Pulmonary artery endothelial cell (primary cell): ENCODE measurements around the gene HMG20A. TPM values are rescaled to one million over a fixed set of nuclear protein-coding genes. Genes with fewer than 3 reads are reported as not detected.

ENCODE experiments used
- DNase-seq: peaks from one replicate; pipeline ENCODE4 v3.0.0-alpha.2; 2011; ENCODE audit warnings: low read depth, low spot score
- total RNA-seq: library from RNA; depleted of rRNA; stranded (reverse); fragments of >200 nt; gene quantifications from 2 replicates; pipeline ENCODE4 v1.2.3, GENCODE V29; 2014

Gene HMG20A
- total RNA-seq, 1 donor from 2014 or later = 35.4 TPM

DNA sequence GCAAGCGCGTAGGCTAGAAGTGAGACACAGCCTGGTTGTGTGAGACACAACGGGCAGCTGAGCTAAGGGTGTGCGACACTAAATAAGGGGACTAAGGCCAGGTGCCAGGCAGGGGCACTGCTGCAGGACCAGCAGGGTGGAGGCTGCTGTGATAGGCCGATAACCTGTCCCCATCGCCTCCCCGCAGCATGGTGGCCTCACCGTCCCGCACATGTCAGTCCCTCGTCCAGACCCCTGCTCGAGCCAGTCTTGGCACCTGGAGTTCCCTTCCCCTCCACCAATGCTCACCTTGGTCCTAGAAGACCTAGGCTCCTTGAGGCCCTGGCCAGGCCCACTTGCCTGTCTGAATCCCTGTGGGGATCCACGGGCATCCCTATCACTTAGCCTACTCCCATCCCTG is 96.1 kb downstream of the HMG20A start:
- DNase-seq = no peak

DNA sequence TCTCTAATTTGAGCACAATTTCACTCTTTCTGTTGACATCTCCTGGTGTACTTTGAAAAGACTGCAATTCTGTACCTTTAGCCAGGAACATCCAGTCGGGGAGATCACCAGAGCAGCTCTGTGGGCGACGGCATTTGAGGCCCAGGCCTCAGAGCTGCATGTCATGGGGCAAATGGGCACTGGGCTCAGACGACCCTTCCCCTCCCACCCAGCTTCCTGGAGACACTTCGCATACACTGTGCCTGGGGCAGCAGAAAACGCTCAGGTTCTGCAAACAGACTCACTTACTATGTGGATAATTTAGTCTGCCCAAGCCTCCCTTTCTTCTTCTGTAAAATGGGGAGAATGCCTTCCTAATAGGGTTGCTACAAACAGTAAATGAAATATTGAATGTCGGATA is 96.9 kb downstream of the HMG20A start:
- DNase-seq = no peak

DNA sequence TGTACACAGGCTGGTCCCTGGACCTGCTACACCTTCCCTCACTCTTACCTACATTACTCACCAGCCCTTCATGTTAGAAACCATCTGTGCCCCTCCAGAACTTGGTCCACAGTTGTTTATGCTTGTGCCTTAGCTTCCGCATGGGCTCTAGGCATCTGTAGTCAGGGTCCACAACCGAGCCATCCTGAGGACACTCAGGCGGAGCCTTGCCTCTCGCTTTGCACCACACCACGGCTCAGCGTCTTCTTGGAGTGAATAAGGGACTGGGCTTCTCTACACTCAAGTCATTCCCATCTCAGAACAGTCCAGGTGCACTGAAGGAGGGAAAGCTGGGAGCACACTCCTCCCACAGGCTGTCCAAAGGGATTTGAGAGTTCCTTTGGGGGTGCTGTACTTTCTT is 97.8 kb downstream of the HMG20A start:
- DNase-seq = no peak

DNA sequence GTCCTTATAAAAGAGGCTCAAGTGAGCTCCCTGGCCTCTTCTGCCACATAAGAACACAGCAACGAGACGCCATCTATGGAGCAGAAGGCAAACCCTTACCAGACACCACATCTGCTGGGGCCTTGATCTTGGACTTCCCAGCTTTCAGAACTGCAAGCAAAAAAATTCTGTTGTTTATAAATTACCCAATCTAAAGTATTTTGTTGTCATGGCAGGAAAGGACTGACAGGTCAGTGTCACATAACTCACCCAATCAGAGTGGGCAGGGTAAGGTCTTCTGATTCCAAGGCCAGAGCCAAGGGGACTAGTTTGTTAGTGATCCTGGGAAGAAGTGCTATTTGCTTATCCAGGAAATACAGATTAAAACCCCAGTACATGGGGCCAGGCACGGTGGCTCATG is 98.9 kb downstream of the HMG20A start:
- no peak for DNase-seq

DNA sequence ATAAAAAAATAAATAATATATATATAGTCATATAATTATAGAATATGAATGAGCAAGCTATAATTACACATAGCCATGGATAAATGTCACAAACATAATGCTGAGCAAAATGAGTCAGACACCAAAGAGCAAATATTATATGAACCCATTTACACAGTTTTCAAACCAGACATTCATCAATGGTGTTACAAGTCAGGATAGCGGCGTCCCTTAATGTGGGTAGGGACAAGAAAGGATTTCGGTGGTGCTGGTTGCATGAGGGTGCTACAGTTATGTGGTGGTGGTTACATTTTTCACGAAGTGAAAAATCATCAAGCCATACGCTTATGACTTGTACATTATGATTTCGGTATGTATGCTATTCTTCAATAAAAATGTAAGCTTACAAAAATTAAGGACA is 100.5 kb downstream of the HMG20A start:
- DNase-seq = no peak

DNA sequence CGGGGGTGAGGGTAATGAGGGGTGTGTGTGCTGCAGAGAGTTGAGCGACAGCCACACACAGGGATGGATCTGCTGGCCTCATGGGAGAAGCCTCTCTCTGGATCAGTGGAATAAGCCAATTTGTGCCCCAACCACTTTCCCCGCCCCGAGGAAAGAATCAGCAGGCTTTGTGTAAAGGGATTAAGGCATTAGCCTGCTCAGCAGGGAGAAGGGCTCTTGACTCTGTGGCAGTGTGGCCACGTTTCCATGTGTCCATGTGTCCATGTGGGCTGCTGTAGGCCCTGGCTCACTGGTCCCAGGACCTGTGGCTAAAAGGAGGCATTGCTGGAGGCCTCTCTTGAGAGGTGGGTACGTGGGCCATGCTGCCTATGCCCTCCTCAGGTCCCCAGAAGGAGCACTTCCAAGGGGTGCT is 104.7 kb downstream of the HMG20A start:
- DNase-seq = no peak

DNA sequence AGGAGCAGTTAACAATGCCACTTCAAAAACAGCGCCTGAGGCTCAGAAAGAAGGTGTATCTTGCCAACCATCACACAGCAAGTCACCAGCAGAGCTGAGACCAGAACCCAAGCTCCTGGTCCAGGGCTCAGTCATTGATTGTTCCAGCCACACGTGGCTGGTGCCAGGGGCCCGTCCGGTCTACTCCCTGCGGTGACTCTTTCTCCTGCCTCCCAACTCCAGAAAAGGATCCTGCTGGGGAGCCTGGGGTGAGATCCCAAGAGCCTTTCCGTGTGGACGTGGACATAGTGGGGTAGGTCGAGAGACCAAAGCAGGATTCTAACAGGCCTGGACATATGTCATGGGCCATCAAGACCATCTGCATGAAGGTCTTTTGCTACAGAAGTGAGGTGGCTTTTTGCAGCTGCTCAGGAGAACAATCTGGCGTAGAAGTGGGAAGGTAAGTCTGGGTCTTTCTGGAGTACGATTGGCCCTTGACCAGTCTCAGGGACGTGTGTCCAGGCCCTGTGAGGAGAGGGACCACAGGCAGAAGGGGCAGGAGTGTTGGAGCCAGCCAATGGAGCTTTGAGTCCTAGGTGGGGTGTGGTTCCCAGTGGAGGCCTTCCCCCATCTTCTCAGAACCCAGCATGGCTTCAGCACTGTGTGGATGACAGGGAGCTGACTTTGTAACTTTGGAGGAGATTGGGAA is 105.4 kb downstream of the HMG20A start:
- no peak for DNase-seq

DNA sequence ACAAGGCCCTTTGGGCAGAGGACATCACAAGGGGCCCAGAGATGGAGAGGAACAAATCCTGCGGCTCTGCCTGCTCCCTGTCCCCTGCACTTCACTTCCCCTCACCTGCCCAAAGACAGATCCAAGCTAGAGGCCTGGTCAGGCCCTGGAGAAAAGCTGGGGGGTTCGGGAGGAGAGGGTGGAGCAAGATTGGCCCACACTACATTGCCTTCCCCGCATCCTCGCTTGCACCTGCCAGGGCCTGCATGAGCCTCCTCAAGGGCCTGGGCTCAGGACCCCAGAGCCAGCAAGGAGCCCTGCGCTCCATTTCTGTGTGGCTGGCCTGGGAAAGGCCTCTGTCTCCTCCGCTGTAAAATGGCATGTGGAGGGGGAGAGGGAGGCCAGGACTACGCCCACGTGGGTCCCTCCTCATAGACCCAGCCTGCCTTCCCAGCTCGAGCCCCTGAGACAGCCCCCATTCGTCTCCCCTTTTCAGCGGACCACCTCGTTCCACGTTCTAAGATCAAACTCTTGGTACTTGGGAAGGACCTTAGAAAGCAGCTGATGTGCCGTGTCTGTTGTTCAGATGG is 106.0 kb downstream of the HMG20A start:
- DNase-seq = no peak

DNA sequence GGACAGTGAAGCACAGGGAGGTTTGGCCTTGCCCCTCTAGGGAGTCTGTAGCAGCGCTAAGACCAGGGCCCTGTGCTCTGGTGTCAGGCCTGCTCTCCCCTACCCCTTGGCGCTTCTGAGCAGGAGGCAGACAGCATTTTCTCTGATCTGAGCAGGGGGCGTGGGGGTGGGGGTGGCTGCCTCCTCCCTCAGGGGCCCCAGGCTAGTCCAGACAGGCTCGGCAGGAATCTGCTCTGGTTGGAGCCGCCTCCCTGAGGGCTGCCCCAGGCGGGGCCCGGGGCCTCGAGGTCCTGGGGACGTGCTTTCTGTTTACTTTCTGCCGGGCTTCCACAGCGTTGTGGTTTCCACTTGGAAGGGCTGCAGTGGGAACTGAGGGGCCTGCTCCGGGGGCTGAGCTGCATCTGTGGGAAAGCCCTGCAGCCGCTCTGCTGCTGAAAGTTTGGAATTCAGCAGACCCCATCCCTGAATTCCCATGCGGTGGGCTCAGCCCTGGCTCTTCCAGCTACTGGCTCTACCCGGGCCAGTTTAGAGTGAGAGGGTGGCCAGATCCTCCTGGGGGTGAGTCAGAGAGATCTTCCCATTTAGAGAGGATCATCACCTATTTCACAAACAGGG is 106.6 kb downstream of the HMG20A start:
- DNase-seq = no peak

DNA sequence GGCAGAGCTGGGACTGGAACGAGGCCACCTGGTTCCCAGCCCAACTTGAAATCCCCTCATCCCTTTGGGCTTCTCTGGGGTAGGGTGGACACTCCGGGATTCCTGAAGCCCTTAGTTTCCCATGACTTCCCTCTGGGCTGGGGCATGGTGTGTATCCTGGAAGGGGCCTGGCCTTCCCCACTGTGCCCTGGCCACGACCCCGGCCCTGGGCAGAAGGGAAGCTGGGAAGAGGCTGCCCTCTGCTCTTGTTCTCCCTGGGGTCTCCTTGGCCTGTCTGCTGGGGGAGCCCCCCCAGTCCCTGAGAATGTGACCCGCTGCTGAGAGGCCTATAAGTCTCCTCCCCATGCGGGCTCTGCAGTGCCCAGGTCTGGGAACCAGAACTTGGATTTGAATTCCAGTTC is 107.1 kb downstream of the HMG20A start:
- DNase-seq = no peak

DNA sequence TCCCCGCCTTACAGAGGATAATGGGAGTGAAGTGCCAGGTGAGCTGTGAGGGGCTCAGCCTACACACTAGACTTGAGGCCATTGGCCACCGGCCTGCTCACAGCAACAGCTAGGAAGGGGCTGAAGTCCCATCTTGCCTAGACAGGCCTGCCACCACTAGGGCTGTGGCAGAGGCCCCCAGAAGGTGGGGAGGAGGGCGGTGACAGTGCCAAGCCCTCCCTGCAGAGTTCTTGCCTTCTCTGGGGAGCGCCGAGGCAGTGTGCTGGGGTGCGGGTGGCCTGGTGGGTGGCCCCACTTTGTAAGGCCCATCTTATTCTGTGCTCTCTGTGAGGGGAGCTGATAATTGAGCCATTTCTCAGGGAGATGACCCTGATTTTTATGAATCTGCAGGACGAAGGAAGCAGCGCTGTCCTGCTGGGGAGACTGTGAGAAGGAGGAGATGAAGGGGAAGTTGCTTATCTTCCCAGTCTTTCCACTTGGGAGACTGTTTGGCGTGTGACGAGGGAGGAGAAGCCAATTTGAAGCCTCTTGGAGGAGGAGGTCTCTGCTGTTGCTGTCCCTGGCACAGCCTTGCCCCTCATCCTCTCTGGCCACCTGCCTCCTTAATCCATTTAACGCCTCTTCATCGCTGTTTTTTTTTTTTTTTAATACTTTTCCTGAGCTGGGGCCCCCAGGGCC is 107.7 kb downstream of the HMG20A start:
- no peak for DNase-seq

DNA sequence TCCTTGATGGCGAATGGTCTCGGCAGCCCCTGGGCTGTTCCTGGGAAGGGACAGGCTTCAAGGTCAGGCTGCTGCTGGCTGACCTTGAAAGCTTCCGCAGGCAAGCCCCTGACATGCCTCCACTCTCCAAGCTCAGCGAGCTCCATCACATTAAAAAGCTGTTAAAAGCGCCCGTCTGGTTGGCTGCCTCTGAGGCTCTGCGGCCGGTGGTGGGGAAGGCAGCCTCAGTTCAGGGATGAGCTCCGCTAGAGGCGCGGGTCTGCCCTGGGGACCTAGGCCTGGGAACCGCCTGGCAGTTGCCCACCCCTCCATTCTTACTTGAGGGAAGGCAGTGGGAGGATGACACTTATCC is 108.3 kb downstream of the HMG20A start:
- no peak for DNase-seq

DNA sequence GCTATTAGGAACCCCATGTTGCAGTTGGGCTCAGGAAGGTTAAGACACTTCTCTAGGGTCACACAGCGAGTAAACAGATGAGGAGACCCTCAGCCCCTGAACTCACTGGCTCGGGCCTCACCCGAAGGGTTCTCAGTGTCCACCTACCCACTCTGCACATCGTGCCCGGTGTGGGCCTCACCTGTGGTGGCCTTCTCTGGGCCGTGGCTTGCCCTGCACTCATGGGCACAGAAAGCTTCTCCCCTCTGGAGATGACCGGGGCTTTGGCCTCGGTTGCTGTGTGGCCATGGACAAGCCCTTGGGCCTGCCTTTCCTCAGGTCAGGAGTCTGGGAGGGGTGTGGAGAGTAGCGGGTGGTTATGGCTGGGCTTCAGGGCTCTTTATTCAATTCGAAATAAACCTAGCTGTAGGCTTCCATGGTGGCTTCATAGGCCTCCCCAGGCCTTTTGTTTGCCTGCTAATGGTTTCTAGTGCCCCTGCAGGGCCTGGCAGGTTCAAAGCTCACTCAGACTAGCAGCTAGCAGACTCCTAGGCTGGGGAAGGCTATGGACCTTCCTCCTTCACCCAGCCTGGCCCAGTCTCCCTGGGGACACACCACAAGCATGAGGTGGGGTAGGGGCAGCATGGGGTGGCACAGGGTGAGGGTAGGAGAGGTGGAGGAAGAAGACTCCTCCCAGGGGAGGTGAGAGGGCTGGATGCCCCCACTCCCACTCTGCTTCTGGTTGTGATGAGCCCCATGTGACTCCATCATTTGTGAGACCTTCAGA is 108.9 kb downstream of the HMG20A start:
- no peak for DNase-seq

DNA sequence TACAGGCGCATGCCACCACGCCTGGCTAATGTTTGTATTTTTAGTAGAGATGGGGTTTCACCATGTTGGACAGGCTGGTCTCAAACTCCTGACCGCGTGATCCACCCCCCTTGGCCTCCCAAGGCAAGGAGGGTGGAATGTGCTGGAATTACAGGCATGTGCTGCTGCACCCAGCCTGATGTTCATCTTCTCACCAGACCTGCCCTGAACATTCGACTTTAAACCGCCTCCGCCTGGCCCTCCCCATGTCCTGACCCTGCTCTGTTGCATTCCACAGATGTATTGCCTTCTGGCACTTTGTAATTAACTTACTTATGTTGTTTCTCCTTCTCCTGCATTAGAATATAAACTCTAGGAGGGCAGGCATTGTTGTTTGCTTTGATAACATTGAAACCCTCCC is 109.9 kb downstream of the HMG20A start:
- no peak for DNase-seq

DNA sequence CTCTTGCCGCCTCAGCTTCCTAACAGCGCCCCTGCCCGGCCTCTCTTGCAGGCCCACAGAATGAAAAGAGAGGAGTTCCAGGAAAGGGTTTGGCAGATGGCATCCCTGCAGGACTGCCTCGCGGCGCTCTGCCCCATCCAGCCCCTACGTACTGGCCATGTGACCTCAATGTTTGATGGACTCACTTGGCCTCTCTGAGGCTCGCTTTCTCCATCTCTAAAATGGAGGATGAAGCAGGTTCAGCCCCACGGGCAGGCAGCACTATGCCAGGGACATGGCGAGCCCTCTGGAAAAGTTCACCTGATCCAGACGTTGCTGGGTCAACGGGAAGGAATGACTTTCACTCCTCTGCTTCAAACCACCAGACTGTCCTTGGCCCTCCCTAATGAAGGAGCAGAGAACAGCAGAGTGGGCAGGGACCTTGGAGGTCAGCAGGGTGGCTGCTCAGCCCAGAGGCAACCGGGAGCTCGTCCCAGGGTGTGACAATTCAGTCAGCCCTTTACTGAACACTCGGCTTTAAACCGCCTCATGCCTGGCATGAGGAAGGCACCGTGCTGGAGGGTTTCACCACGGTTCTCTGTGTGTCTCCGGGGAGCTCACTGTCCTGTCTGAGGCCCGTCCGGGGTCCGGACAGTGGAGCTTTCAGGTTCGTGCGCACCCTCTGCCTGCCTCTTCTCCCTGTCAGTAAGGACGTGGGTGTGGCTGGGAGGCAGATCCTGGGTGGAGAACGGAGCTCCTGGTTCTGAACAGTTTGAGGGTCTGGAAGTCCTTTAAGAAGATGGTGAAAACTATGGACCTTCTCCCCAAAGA is 110.7 kb downstream of the HMG20A start:
- DNase-seq = no peak

DNA sequence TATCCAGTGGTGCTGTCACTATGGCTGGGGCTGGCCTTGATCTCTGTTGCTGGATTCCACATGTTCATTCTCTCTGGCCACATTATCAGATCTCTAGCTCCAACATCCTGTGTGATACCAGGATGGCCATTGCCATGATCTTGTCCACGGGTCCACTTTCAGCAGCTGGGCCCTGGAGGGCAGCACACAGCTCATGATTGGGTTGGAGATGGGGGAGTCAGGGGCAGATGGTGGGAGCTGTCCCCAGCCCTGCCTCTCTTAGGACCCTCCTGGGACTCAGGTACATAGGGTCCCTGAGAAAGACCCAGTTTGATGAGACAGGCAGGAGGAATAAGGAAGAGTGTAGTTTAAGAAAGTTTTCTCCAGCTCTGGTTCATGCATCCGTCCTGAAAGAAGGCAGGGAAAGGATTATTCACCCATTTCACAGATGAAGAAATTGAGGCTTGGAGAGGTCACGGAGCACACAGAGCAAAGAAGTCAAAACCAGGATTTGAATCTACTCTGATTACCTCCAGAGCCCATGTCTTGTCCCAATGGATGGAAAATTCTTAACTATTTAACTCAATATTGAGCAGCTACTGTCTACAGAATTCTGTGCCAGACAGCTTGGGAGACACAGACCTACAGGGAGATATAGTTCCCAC is 111.5 kb downstream of the HMG20A start:
- no peak for DNase-seq

DNA sequence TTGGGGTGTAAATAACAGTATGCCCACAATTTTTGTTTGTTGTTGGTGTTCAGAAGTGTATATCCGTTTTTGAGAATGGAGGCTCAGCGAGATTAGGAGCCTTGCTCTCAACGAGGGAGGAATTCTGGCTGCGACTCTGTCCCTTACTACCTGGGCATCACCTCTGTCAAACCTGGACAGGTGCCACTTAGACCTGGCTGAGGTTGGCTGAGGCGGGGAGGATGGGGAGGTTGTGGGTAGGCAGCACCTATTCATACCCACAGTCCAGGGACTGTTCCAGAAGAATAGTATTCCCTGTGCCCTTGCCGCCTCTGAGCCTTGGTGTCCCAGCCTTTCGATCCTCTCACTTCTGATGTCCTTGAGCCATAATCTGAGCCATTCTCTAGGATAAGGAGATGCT is 112.2 kb downstream of the HMG20A start:
- DNase-seq = no peak

DNA sequence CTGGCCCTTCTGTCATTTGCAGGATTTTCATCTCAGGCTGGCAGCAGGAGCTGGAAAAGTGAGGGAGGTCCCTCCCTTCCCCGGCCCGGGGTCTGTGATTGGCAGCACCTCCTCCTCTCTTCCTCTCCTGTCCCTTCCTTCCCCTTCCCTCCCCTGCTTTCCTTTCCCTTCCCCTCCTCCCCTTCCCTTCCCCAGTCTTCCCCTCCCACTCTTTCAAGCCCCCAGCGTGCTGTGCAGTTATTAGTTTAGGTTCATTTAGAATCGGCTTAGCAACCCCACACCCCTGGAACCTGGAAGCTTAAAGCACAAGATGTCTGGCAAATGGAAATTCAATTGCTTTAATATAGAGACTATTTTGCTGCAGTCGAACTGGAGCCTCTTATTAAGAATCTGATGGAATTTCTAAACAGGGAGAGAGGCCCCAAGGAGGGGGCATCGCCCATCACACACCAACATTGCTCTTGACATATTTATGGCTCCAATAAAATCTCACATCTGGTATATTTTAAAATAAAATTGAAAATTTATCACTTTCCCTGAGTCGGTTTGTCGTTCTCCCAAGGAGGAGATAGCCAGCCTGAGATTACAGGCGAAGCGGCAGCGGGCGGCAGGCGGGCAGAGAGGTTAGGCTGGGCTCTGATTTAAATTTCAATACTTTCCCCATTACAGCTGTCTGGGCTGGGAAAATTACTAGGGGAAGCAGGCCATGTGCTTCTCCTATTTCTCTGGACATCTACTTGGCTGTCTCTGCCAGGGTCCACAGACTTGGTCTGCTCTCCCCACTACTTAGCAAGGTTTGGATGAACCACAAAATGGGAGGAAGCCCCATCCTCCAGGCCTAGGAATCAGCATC is 113.1 kb downstream of the HMG20A start:
- DNase-seq = no peak
